Measurements from ENCODE around the gene PRKCE.
"Not testable (repeated sequence)": the region's sequence is repeated elsewhere in the genome, so short reads cannot be mapped to it uniquely, and the experiment has no call there.

The PRKCE gene

DNA sequence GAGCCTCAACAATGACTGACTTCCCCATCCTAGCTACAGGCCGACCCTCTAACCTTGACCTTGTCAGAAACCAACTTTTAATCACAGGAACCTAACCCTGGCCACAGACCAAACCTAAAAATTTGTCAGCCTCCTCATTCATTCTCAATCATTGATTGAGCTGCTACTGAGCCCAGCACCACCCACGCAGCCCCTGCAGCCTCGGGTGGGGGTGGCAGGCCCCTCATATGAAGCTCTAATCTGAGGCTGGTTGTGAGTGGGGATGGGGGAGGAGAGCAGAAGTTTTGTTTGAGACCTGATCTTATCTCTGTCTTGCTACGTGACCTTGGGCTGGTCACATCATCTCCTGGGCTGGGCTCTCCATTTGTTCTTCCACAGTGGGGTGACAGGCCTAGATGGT, 546.2 kb downstream of the PRKCE start:
- FAIRE-seq (no peak), DNase-seq (ENCODE audit: insufficient read length) (no peak)
- TF ChIP-seq POLR2A (IDR thresholded peaks at IDR 0.05; ENCODE audit: low read depth, low read length), result no peak
- no peak for TF ChIP-seq TAF1 (IDR thresholded peaks at IDR 0.05; ENCODE audit: borderline replicate concordance, low read depth, low read length)
- TF ChIP-seq POLR2AphosphoS5 (IDR thresholded peaks at IDR 0.05; ENCODE audit: low read depth, low read length), result no peak

GRCh38 chr2:46198164-46198883, 546.8 kb downstream of the PRKCE start:
- FAIRE-seq (no peak), DNase-seq (ENCODE audit: insufficient read length) (no peak)
- no peak for TF ChIP-seq TAF1 (IDR thresholded peaks at IDR 0.05; ENCODE audit: borderline replicate concordance, low read depth, low read length)

GRCh38 chr2:46198966-46199365, 547.5 kb downstream of the PRKCE start:
- FAIRE-seq, result no peak
- DNase-seq (ENCODE audit: insufficient read length), result no peak
- TF ChIP-seq POLR2A (IDR thresholded peaks at IDR 0.05; ENCODE audit: low read depth, low read length) (no peak), POLR2AphosphoS5 (IDR thresholded peaks at IDR 0.05; ENCODE audit: low read depth, low read length) (no peak), TAF1 (IDR thresholded peaks at IDR 0.05; ENCODE audit: borderline replicate concordance, low read depth, low read length) (no peak)

DNA sequence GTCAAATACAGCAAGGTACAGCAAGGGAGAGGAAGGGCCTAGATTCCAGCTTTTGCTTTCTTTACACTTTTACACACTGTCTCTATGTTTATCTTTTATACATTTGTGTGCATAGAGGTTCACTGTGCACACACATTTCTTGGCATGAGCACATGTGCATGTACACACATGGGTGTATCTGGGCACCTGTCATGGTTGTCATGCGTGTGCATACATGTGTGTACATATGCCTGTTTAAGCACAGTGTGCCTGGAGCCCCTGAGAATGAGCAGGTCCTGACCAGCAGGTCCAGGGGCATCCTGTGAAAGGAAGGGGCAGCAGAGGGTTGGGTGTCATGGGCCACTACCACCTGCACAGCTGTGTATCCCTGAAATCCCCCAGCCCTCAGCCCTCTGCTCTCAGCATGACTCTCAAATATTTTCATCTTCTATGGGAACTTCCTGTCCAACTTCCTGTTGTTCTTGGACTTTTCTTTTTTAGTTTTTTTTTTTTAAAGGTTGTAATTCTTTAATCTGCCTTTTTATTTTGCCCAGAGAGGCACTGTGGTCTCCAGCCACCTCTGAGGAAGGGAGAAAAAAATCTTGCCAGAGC, 548.7 kb downstream of the PRKCE start:
- TF ChIP-seq TAF1 (IDR thresholded peaks at IDR 0.05; ENCODE audit: borderline replicate concordance, low read depth, low read length) (no peak), POLR2A (IDR thresholded peaks at IDR 0.05; ENCODE audit: low read depth, low read length) (no peak), POLR2AphosphoS5 (IDR thresholded peaks at IDR 0.05; ENCODE audit: low read depth, low read length) (no peak)
- FAIRE-seq, result no peak

DNA sequence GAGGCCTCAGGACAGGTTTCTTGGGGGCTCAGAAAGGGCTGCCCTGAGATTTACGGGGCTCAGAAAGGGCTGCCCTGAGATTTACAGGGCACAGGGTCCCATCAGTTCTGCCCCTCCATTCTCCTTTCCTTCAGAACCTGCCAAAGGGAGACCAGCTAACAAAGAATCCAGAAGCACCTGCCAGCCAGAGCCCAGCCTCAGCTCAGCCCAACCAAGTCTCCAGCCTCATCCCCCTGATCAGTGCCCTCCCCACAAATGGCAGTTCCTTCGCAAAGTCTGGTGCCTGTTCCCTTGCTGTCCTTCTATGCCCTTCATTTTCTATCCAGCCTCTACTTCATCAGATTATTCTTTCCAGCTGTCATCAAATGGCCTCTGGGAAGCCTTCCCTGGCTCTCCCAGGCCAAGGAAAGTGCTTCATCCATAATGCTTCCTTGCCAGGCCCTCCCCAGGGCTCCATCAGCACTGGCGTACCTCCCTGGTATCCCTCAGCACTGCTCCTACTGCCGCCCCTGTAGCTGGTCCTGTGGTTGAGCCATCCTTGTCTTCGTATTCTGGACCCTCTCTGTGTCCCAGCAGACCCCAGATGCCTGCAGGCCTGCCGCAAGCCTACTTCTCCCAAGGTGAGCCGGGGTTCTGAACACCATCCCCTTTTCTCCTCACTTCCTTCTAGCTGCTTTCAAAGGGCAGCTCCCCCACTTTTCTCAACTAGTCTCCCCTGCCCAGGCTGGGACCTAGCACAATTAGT, 549.6 kb downstream of the PRKCE start:
- DNase-seq (ENCODE audit: insufficient read length), result no peak
- TF ChIP-seq POLR2AphosphoS5 (IDR thresholded peaks at IDR 0.05; ENCODE audit: low read depth, low read length), result no peak
- TF ChIP-seq POLR2A (IDR thresholded peaks at IDR 0.05; ENCODE audit: low read depth, low read length), result no peak
- no peak for TF ChIP-seq TAF1 (IDR thresholded peaks at IDR 0.05; ENCODE audit: borderline replicate concordance, low read depth, low read length)

More for the DNA sequence above, 548.7 kb downstream of the PRKCE start:
- no peak for DNase-seq (ENCODE audit: insufficient read length)

GRCh38 chr2:46202453-46202852, 551.0 kb downstream of the PRKCE start:
- DNase-seq (ENCODE audit: insufficient read length), result no peak
- FAIRE-seq, result no peak
- TF ChIP-seq TAF1 (IDR thresholded peaks at IDR 0.05; ENCODE audit: borderline replicate concordance, low read depth, low read length) (no peak), POLR2A (IDR thresholded peaks at IDR 0.05; ENCODE audit: low read depth, low read length) (no peak), POLR2AphosphoS5 (IDR thresholded peaks at IDR 0.05; ENCODE audit: low read depth, low read length) (no peak)

More for the DNA sequence above, 549.6 kb downstream of the PRKCE start:
- FAIRE-seq, result no peak

DNA sequence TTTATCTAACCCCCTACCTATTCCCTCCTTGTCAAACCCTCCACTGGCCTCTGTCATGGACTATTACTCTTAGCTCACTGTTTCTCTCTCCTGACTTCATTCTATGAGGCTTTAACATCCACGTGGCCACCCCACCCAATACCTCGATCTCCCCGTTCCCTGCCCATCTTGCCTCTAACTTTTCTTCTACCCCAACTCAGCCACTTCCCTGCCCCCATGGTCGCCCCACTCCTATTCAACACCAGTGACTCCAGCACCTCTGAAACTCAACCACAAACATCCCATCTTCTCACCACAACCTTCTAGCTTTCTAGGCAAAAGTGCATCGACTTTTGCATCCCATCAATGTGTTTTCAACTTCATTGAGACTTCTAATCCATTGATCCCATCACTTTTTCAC, 551.5 kb downstream of the PRKCE start:
- DNase-seq (ENCODE audit: insufficient read length) (no peak), FAIRE-seq (no peak)
- TF ChIP-seq POLR2AphosphoS5 (IDR thresholded peaks at IDR 0.05; ENCODE audit: low read depth, low read length), result no peak
- no peak for TF ChIP-seq POLR2A (IDR thresholded peaks at IDR 0.05; ENCODE audit: low read depth, low read length)
- no peak for TF ChIP-seq TAF1 (IDR thresholded peaks at IDR 0.05; ENCODE audit: borderline replicate concordance, low read depth, low read length)

DNA sequence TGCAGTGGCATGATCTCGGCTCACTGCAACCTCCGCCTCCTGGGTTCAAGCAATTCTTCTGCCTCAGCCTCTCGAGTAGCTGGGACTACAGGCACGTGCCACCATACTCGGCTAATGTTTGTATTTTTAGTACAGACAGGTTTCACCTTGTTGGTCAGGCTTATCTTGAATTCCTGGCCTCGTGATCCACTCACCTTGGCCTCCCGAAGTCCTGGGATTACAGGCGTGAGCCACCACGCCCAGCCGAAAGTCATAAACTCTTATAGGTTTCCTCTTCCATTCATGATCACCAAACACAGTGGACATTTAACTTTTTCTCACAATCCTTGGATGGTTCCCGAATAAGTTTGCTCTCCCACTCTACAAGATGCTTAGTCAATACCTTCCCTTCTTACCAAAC, 552.2 kb downstream of the PRKCE start:
- FAIRE-seq, result not testable (repeated sequence)

DNA sequence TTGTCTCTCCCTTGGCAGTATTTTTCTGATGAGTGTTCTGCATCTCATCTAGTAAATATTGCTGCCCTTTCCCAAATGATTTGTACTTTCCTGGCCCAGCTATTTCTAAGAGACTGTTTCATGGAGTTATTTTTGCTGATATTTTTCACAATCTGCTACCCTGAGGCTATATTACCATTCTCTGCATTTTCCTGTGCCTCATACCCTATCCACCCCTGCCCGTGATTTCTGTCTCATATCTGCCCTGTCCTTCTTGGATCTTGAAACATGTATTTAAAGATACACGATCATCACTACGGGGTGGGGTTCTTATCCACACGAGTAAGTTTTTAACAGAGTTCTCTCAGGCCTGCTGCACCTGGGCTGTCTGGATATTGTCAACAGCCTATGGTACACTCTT, 556.1 kb downstream of the PRKCE start:
- DNase-seq (ENCODE audit: insufficient read length) (no peak), FAIRE-seq (peak; percentile 21)
- no peak for TF ChIP-seq POLR2A (IDR thresholded peaks at IDR 0.05; ENCODE audit: low read depth, low read length)
- TF ChIP-seq TAF1 (IDR thresholded peaks at IDR 0.05; ENCODE audit: borderline replicate concordance, low read depth, low read length), result no peak
- no peak for TF ChIP-seq POLR2AphosphoS5 (IDR thresholded peaks at IDR 0.05; ENCODE audit: low read depth, low read length)

More for the DNA sequence above, 552.2 kb downstream of the PRKCE start:
- not testable (repeated sequence) for DNase-seq (ENCODE audit: insufficient read length)

DNA sequence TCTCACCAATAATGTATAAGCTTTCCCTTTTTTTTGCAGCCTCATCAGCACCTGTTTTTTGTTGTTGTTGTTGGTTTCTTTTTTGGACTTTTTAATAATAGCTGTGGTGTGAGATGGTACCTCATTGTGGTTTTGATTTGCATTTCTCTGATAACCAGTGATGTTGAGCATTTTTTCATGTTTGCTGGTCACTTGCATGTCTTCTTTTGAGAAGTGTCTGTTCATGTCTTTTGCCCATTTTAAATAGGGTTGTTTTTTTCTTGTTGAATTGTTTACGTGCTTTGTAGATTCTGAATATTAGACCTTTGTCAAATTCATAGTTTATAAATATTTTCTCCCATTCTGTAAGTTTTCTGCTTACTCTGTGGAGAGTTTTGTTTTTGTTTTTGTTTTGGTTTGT, 557.3 kb downstream of the PRKCE start:
- no peak for TF ChIP-seq POLR2A (IDR thresholded peaks at IDR 0.05; ENCODE audit: low read depth, low read length)
- TF ChIP-seq POLR2AphosphoS5 (IDR thresholded peaks at IDR 0.05; ENCODE audit: low read depth, low read length), result no peak
- no peak for TF ChIP-seq TAF1 (IDR thresholded peaks at IDR 0.05; ENCODE audit: borderline replicate concordance, low read depth, low read length)
- FAIRE-seq, result no peak
- no peak for DNase-seq (ENCODE audit: insufficient read length)

DNA sequence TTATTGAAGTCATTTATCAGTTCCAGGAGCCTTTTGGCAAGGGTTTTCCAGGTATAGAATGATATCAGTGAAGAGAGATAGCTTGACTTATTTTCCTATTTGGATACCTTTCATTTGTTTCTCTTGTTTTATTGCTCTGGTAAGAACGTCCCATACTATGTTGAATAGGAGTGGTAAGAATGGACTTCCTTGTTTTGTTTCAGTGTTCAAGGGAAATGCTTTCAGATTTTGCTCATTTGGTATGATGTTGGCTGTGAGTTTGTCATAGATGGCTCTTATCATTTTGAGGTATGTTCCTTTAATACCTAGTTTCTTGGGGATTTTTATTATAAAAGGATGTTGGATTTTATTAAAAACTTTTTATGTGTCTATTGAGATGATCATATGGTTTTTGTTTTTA, 558.6 kb downstream of the PRKCE start:
- DNase-seq (ENCODE audit: insufficient read length) (no peak), FAIRE-seq (no peak)
- TF ChIP-seq TAF1 (IDR thresholded peaks at IDR 0.05; ENCODE audit: borderline replicate concordance, low read depth, low read length), result no peak

DNA sequence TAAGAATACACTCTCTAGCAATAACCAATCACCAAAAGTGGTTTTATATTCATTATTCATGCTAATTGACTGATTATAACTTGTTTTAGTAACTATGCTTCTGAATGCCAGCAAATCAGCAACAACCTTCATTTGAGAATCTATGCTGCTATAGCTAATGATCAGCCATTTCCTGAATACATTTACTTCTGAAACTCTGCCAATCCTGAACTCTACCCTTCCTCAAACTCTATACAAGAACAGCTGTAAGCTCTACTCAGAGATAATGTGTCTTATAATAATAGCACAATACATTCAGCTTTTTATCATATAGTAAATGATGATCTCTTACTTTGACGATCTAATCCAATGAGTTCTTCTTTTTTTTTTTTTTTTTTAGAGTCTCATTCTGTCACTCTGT, 560.0 kb downstream of the PRKCE start:
- FAIRE-seq (no peak), DNase-seq (ENCODE audit: insufficient read length) (no peak)
- TF ChIP-seq POLR2AphosphoS5 (IDR thresholded peaks at IDR 0.05; ENCODE audit: low read depth, low read length) (no peak), TAF1 (IDR thresholded peaks at IDR 0.05; ENCODE audit: borderline replicate concordance, low read depth, low read length) (no peak), POLR2A (IDR thresholded peaks at IDR 0.05; ENCODE audit: low read depth, low read length) (no peak)
